NCI-H1930 (cell line): ENCODE data around the gene ZNF468.
A peak's percentile ranks its signal among the peaks of the same experiment; 100 is the strongest.
"Not testable (repeated sequence)": the region's sequence is repeated elsewhere in the genome, so short reads cannot be mapped to it uniquely, and the experiment has no call there.

ENCODE experiments used
- DNase-seq, 2 experiments: peaks; one replicate each; lab custom pipeline; 2025; lab: John Stamatoyannopoulos, UW

The ZNF468 gene

GRCh38 chr19:52857378-52858191 lies at the start of gene ZNF468:
ZNF468 (minus strand) TSS chr19:52857619; CDS start chr19:52854272, 3,347 bp downstream.
- peak; percentile 45 to 64 for DNase-seq

GRCh38 chr19:52904052-52904780 lies 46.8 kb upstream of the ZNF468 start:
- not testable (repeated sequence) for DNase-seq

- DNase-seq, result no peak
Observed at GRCh38 chr19:52901842-52902241, 44.4 kb upstream of the ZNF468 start.

GRCh38 chr19:52898596-52898995 lies 41.2 kb upstream of the ZNF468 start:
- DNase-seq, result not testable (repeated sequence)

GRCh38 chr19:52898101-52898500 lies 40.7 kb upstream of the ZNF468 start:
- no peak for DNase-seq

GRCh38 chr19:52897138-52897935 lies 39.9 kb upstream of the ZNF468 start, which contains the start of gene ZNF320:
ZNF320 (minus strand) TSS chr19:52897635; CDS start chr19:52890255, 7,380 bp downstream.
- peak; percentile 90 to 95 for DNase-seq

- DNase-seq, result no peak
Observed at GRCh38 chr19:52896431-52897137, 39.2 kb upstream of the ZNF468 start.

GRCh38 chr19:52891336-52891735 lies 33.9 kb upstream of the ZNF468 start:
- no peak for DNase-seq

- DNase-seq, result no peak
Observed at GRCh38 chr19:52889931-52890330, 32.5 kb upstream of the ZNF468 start.

- no peak for DNase-seq
Observed at GRCh38 chr19:52889076-52889475, 31.7 kb upstream of the ZNF468 start.

GRCh38 chr19:52880895-52881389 lies 23.5 kb upstream of the ZNF468 start:
- DNase-seq, result no peak

GRCh38 chr19:52872996-52873395 lies 15.6 kb upstream of the ZNF468 start:
- not testable (repeated sequence) for DNase-seq

- no peak for DNase-seq
Observed at GRCh38 chr19:52871466-52871865, 14.0 kb upstream of the ZNF468 start.

- DNase-seq, result not testable (repeated sequence)
Observed at GRCh38 chr19:52868031-52868430, 10.6 kb upstream of the ZNF468 start.

GRCh38 chr19:52856540-52857377 lies 660 bp downstream of the ZNF468 start:
- DNase-seq, result not testable (repeated sequence)

- not testable (repeated sequence) for DNase-seq
Observed at GRCh38 chr19:52847352-52847751, 10.1 kb downstream of the ZNF468 start.

- not testable (repeated sequence) for DNase-seq
Observed at GRCh38 chr19:52840825-52841465, 16.5 kb downstream of the ZNF468 start.

- DNase-seq, result not testable (repeated sequence)
Observed at GRCh38 chr19:52834289-52834688, 23.1 kb downstream of the ZNF468 start.

GRCh38 chr19:52833541-52833940 lies 23.9 kb downstream of the ZNF468 start:
- DNase-seq, result not testable (repeated sequence)

GRCh38 chr19:52829866-52830265 lies 27.6 kb downstream of the ZNF468 start:
- DNase-seq, result not testable (repeated sequence)
